HUES64 (cell line): ENCODE results near the gene STK38L.

ENCODE experiments used
- H3K27ac ChIP-seq: 2 replicates; pipeline ENCODE4 v1.7.0; 2013; ENCODE audit warnings: low read depth, low read length, inconsistent platforms
- H3K27me3 ChIP-seq: 2 replicates; pipeline ENCODE4 v1.6.1; 2013; ENCODE audit warnings: mild to moderate bottlenecking, low read length; ENCODE audit not compliant: insufficient read depth
- H3K36me3 ChIP-seq: 2 replicates; pipeline ENCODE4 v1.6.1; 2013; ENCODE audit warnings: mild to moderate bottlenecking, low read length; ENCODE audit not compliant: insufficient read depth
- H3K4me1 ChIP-seq: 2 replicates; pipeline ENCODE4 v1.6.1; 2013; ENCODE audit warnings: mild to moderate bottlenecking, low read length, moderate library complexity; ENCODE audit not compliant: insufficient read depth
- H3K4me3 ChIP-seq: 2 replicates; pipeline ENCODE4 v1.5.1; 2013; ENCODE audit warnings: mild to moderate bottlenecking, low read length, moderate library complexity
- H3K9ac ChIP-seq: 2 replicates; pipeline ENCODE4 v1.6.1; 2013; ENCODE audit warnings: mild to moderate bottlenecking, low read depth, low read length
- H3K9me3 ChIP-seq: 2 replicates; pipeline ENCODE4 v1.6.1; 2013; ENCODE audit warnings: low read depth, low read length; ENCODE audit not compliant: insufficient read depth
- WGBS: fragments of 150-250, 120-280 bp; methylation state at CpG from one replicate; pipeline ENCODE4 v1.1.7; 2013; ENCODE audit warnings: missing lambda C conversion rate; 5-methylcytosine and 5-hydroxymethylcytosine counted together

STK38L gene

GRCh38 chr12:27359578-27360340 is 115.7 kb downstream of the STK38L start:
- H3K9me3 ChIP-seq, result 0 out of 2 replicates have a peak, but pooled peaks cover 3% of the 10 kb centered on the region
- H3K27me3 ChIP-seq, result no peaks in the 10 kb centered on the region
- WGBS, result 76% methylated on average over 3 of the region's 3 CpGs
- no peak overlapping the region for H3K4me3 ChIP-seq
- H3K9ac ChIP-seq, result no peak overlapping the region
- no peak overlapping the region for H3K27ac ChIP-seq
- no peaks in the 10 kb centered on the region for H3K4me1 ChIP-seq
- no peaks in the 10 kb centered on the region for H3K36me3 ChIP-seq

GRCh38 chr12:27361372-27361771 is 117.3 kb downstream of the STK38L start:
- no peaks in the 10 kb centered on the region for H3K36me3 ChIP-seq
- no peaks in the 10 kb centered on the region for H3K4me1 ChIP-seq
- H3K4me3 ChIP-seq, result no peak overlapping the region
- WGBS, result no CpG with 5 or more reads among the region's 2 CpGs
- H3K27ac ChIP-seq, result no peak overlapping the region
- H3K27me3 ChIP-seq, result no peaks in the 10 kb centered on the region
- H3K9me3 ChIP-seq, result 0 out of 2 replicates have a peak, but pooled peaks cover 3% of the 10 kb centered on the region
- no peak overlapping the region for H3K9ac ChIP-seq

- 100% methylated on average over 3 of the region's 3 CpGs for WGBS
- H3K27me3 ChIP-seq, result no peaks in the 10 kb centered on the region
Measured at GRCh38 chr12:27366621-27367020, 122.5 kb downstream of the STK38L start.

GRCh38 chr12:27367078-27367477 is 123.0 kb downstream of the STK38L start:
- H3K4me1 ChIP-seq, result no peaks in the 10 kb centered on the region
- no peaks in the 10 kb centered on the region for H3K27me3 ChIP-seq
- no peak overlapping the region for H3K9ac ChIP-seq
- H3K27ac ChIP-seq, result no peak overlapping the region
- no peak overlapping the region for H3K4me3 ChIP-seq
- 0 out of 2 replicates have a peak, but pooled peaks cover 3% of the 10 kb centered on the region for H3K9me3 ChIP-seq
- H3K36me3 ChIP-seq, result peaks cover 18% of the 10 kb centered on the region; the same call in 1 of the 2 replicates
- WGBS, result 87% methylated on average over 5 of the region's 6 CpGs

More at GRCh38 chr12:27366621-27367020, 122.5 kb downstream of the STK38L start:
- H3K4me1 ChIP-seq, result no peaks in the 10 kb centered on the region
- no peak overlapping the region for H3K27ac ChIP-seq
- H3K36me3 ChIP-seq, result peaks cover 18% of the 10 kb centered on the region; the same call in 1 of the 2 replicates
- no peak overlapping the region for H3K9ac ChIP-seq
- H3K4me3 ChIP-seq, result no peak overlapping the region
- H3K9me3 ChIP-seq, result 0 out of 2 replicates have a peak, but pooled peaks cover 3% of the 10 kb centered on the region
